Breast epithelium (tissue), 4 donors: ENCODE data around the gene ADARB2. TPM values are rescaled to one million over a fixed set of nuclear protein-coding genes. Genes with fewer than 3 reads are reported as not detected.
"Not testable (repeated sequence)": the region's sequence is repeated elsewhere in the genome, so short reads cannot be mapped to it uniquely, and the experiment has no call there.

Source experiments
- DNase-seq, 2 donors: peaks; one replicate each; pipeline ENCODE4 v3.0.0-alpha.2; 2019; ENCODE audit warnings: low spot score in 2 of 2
- H3K27ac ChIP-seq, 2 donors: fragments of 200-600 bp; sonication (generic) in 1 of 2; one replicate each; pipeline ENCODE4 v1.5.1; 2016 to 2019; ENCODE audit warnings: mild to moderate bottlenecking in 1 of 2
- H3K27me3 ChIP-seq, 2 donors: fragments of 200-600 bp; sonication (generic) in 1 of 2; one replicate each; pipeline versions ENCODE4 v1.5.1 to v1.6.0; 2017 to 2019; ENCODE audit warnings: control low read depth in 1 of 2, mild to moderate bottlenecking in 1 of 2
- H3K36me3 ChIP-seq: fragments of 200-600 bp; one replicate; pipeline ENCODE4 v1.5.1; 2019
- H3K4me1 ChIP-seq, 2 donors: fragments of 200-600 bp; sonication (generic); one replicate each; pipeline ENCODE4 v1.5.1; 2016 to 2019; ENCODE audit warnings: control low read depth in 1 of 2
- H3K4me3 ChIP-seq, 3 donors: fragments of 200-600 bp; sonication (generic); 1 replicate in 2 of 3; 2 replicates in 1 of 3; pipeline ENCODE4 v1.5.1; 2016 to 2019; ENCODE audit warnings: mild to moderate bottlenecking in 3 of 3, moderate library complexity in 2 of 3
- H3K9me3 ChIP-seq, 2 donors: fragments of 200-600 bp; sonication (generic) in 1 of 2; one replicate each; pipeline ENCODE4 v1.5.1; 2016 to 2019; ENCODE audit warnings: control low read depth in 1 of 2
- POLR2A ChIP-seq: fragments of 450-650 bp; IDR thresholded peaks from one replicate; pipeline ENCODE4 v1.6.1; 2016; ENCODE audit warnings: antibody characterized with exemption, mild to moderate bottlenecking, moderate library complexity
- POLR2AphosphoS5 ChIP-seq, 3 donors: sonication (generic); formaldehyde crosslinking; IDR thresholded peaks; one replicate each; pipeline ENCODE4 v1.6.1; 2017; ENCODE audit warnings: antibody characterized with exemption in 3 of 3
- intact Hi-C: fragments of 100-400 bp; cut with DNase I; formaldehyde crosslinking; loops from one replicate; pipeline ENCODE4 v1.15.1; 2023; ENCODE audit warnings: low total_unique reads
- total RNA-seq, 3 donors: library from RNA; depleted of rRNA; stranded (reverse); fragments of >200 nt; gene quantifications; one replicate each; pipeline ENCODE4 v1.1.0, GENCODE V29; 2016
- TF ChIP-seq, protein P1 (sequence below), 3 donors: fragments of 450-650 bp; IDR thresholded peaks; one replicate each; pipeline ENCODE4 v1.5.1; 2016 to 2017; ENCODE audit warnings: antibody characterized with exemption in 3 of 3, mild to moderate bottlenecking in 3 of 3, moderate library complexity in 3 of 3

ADARB2 gene
- total RNA-seq, 3 donors from 2014 or later: 0.32 to 3.9 (median 2.0) TPM

DNA sequence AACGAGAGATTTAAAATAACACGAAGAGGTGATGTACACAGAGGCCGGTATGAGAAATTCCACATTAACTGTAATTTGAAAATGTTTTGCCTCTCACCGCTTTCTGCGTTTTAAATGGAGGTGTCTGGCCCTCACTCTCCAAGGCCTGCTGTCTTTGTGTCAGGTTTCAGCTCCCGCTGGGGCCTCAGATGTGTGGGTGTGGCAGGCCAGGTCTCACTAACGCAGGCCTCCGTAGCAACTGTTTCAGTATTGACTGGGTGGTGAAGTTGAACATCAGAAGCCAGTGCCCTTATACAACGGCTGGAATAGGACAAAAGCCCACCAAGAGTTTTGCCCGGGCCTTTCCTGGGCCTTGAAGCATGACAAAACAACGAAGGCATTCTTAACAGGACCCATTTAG is 303.1 kb downstream of the ADARB2 start:
- DNase-seq: no peak
- intact Hi-C loops: no loop called here
- no peak overlapping the region for H3K27ac ChIP-seq
- no peaks in the 10 kb centered on the region for H3K4me1 ChIP-seq
- no peaks in the 10 kb centered on the region for H3K9me3 ChIP-seq
- no peaks in the 10 kb centered on the region for H3K36me3 ChIP-seq
- peaks cover 0 to 8% of the 10 kb centered on the region in 2 donors for H3K27me3 ChIP-seq
- H3K4me3 ChIP-seq: no peak overlapping the region
- TF ChIP-seq, protein P1, sequence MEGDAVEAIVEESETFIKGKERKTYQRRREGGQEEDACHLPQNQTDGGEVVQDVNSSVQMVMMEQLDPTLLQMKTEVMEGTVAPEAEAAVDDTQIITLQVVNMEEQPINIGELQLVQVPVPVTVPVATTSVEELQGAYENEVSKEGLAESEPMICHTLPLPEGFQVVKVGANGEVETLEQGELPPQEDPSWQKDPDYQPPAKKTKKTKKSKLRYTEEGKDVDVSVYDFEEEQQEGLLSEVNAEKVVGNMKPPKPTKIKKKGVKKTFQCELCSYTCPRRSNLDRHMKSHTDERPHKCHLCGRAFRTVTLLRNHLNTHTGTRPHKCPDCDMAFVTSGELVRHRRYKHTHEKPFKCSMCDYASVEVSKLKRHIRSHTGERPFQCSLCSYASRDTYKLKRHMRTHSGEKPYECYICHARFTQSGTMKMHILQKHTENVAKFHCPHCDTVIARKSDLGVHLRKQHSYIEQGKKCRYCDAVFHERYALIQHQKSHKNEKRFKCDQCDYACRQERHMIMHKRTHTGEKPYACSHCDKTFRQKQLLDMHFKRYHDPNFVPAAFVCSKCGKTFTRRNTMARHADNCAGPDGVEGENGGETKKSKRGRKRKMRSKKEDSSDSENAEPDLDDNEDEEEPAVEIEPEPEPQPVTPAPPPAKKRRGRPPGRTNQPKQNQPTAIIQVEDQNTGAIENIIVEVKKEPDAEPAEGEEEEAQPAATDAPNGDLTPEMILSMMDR (IDR thresholded peaks at IDR 0.05): no peak
- TF ChIP-seq POLR2AphosphoS5 (IDR thresholded peaks at IDR 0.05): no peak
- TF ChIP-seq POLR2A: no peak

DNA sequence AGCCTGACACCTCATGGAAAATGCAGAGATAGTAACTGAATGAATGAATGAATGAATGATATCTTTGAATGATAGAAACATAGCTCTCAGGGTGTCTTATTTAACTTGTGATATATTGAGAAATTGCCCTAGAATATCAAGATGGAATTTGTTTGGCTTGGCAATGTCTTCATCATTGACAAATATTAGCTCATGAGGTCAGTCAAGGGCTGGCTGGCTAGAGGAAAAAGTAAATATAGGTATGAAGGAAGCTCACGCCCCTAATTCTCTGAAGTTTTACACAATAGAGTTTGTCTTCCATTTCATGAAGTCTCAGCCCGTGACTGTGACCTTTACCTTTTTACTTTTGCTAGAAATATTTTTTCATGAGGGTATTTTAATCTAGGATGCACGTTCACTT is 305.2 kb downstream of the ADARB2 start:
- no peak overlapping the region for H3K27ac ChIP-seq
- H3K4me3 ChIP-seq: no peak overlapping the region
- intact Hi-C loops: no loop called here
- no peaks in the 10 kb centered on the region for H3K9me3 ChIP-seq
- no peaks in the 10 kb centered on the region for H3K36me3 ChIP-seq
- DNase-seq: no peak
- no peaks in the 10 kb centered on the region for H3K27me3 ChIP-seq
- H3K4me1 ChIP-seq: no peaks in the 10 kb centered on the region
- TF ChIP-seq POLR2A: no peak
- TF ChIP-seq, protein P1 (IDR thresholded peaks at IDR 0.05): no peak
- TF ChIP-seq POLR2AphosphoS5 (IDR thresholded peaks at IDR 0.05): no peak

DNA sequence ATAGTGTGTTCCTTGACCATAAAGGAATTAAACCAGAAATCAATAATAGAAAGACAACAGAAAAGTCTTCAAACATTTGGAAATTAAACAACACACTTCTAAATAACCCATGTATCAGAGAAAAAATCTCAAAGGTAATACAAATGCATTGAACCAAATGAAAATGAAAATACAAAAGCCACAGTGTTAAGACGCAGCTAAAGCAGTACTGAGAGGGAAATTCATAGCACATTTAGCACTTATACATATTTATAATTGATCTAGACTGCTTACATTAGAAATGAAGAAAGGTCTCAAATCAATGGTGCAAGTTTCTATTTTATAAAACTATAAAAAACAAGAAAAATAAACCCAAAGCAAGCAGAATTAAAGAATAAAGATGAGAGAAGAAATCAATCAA is 306.1 kb downstream of the ADARB2 start:
- H3K4me3 ChIP-seq: no peak overlapping the region
- no peak for DNase-seq
- no peaks in the 10 kb centered on the region for H3K27me3 ChIP-seq
- no peaks in the 10 kb centered on the region for H3K4me1 ChIP-seq
- TF ChIP-seq, protein P1 (IDR thresholded peaks at IDR 0.05): no peak
- TF ChIP-seq POLR2AphosphoS5 (IDR thresholded peaks at IDR 0.05) (no peak), POLR2A (no peak)
- no peaks in the 10 kb centered on the region for H3K36me3 ChIP-seq
- H3K9me3 ChIP-seq: no peaks in the 10 kb centered on the region
- intact Hi-C loops: no loop called here
- no peak overlapping the region for H3K27ac ChIP-seq

DNA sequence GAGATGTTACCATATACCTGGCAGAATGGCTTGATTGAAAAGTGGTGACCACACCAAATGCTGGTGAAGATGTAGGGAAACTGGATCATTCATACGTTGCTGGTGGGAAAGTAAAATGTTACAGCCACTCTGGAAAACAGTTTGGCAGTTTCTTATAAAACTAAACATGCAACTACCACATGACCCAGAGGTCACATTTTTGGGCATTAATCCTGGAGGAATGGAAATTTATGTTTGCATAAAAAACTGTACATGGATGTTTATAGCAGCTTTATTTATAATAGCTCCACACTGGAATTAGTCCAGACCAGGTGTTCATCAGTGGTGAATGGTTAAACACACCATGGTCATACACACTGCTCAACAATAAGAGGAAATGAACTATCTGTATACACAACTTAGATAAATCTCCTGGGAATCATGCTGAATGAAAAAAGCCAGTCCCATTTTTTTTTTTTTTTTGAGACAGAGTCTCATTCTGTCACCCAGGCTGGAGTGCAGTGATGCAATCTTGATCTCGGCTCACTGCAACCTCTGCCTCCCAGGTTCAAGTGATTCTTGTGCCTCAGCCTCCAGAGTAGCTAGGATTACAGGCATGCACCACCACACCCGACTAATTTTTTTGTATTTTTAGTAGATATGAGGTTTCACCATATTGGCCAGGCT is 309.7 kb downstream of the ADARB2 start:
- intact Hi-C loops: loop anchor here (2.0 kb wide), 1 partner anchor 43 kb away; no protein-coding TSS in a partner anchor
- H3K27ac ChIP-seq, H3K4me1 ChIP-seq, H3K36me3 ChIP-seq, DNase-seq, H3K27me3 ChIP-seq, H3K4me3 ChIP-seq, H3K9me3 ChIP-seq: not testable (repeated sequence)

DNA sequence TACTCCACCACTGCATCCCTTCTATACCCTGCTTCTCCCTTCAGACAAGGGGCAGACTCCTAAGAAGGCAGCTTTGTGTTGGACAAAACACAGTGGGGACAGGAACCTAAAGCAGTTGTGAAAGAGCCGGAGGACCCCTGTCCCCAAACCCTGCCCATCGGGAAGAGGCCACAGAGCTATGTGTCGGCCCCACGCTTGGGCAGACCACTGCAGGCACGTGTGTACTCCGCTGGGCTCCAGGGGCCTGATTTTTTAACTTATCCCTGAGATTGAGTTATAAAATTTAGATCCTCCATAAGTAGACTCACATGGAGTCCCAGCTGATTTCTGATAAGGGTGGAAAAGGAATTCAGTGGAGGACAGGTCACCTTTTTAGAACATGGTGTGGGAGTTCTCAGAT is 310.5 kb downstream of the ADARB2 start:
- H3K4me3 ChIP-seq: no peak overlapping the region
- no peaks in the 10 kb centered on the region for H3K4me1 ChIP-seq
- H3K36me3 ChIP-seq: no peaks in the 10 kb centered on the region
- no peak overlapping the region for H3K27ac ChIP-seq
- DNase-seq: no peak
- no peaks in the 10 kb centered on the region for H3K9me3 ChIP-seq
- TF ChIP-seq, protein P1 (IDR thresholded peaks at IDR 0.05): no peak
- TF ChIP-seq POLR2A: no peak
- no peak for TF ChIP-seq POLR2AphosphoS5 (IDR thresholded peaks at IDR 0.05)
- intact Hi-C loops: no loop called here
- no peaks in the 10 kb centered on the region for H3K27me3 ChIP-seq

DNA sequence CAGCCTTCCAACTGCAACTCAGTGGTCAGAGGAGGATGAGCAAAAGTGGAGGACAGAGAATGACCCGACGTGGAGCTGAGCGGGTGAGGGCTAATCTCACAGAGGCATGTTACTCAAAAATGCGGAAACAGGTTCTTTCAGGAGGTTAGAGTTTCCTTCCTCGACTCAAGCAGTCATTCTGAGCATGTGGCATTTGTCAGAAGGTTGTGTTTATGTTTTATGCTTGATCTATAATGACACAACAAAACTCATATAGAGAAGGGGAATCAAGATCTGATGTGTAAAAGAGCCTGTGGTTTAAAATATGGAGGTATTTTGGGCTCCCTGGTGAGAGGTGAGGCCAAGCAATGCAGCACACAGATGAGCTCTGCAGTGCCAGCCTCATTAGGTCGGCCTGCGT is 311.4 kb downstream of the ADARB2 start:
- Histone ChIP-seq H3K36me3 (no peaks in the 10 kb centered on the region), H3K4me3 (no peak overlapping the region), H3K9me3 (no peaks in the 10 kb centered on the region), H3K4me1 (no peaks in the 10 kb centered on the region), H3K27ac (no peak overlapping the region), H3K27me3 (no peaks in the 10 kb centered on the region)
- DNase-seq: no peak
- no peak for TF ChIP-seq POLR2A
- no peak for TF ChIP-seq POLR2AphosphoS5 (IDR thresholded peaks at IDR 0.05)
- TF ChIP-seq, protein P1 (IDR thresholded peaks at IDR 0.05): no peak
- intact Hi-C loops: no loop called here
